PC-3 (cell line): ENCODE results near the gene MMP23B.

Experiments used
- CTCF ChIP-seq: fragments of 300-600 bp; sonication (generic); conservative IDR thresholded peaks from 2 replicates; pipeline ENCODE4 v1.5.1; 2017; ENCODE audit warnings: antibody characterized with exemption, low read depth, mild to moderate bottlenecking, low read length
- EZH2 ChIP-seq: fragments of 300-600 bp; sonication (generic); IDR thresholded peaks from one replicate; pipeline ENCODE4 v1.6.1; 2017; ENCODE audit warnings: antibody characterized with exemption, mild to moderate bottlenecking, low read length; ENCODE audit not compliant: unreplicated experiment
- EZH2phosphoT487 ChIP-seq: fragments of 300-600 bp; sonication (generic); IDR thresholded peaks from 2 replicates; pipeline ENCODE4 v1.6.1; 2018; ENCODE audit warnings: mild to moderate bottlenecking, antibody characterized with exemption, low read length, borderline replicate concordance

GRCh38 chr1:1601564-1602303, 30.2 kb upstream of the MMP23B start:
- TF ChIP-seq CTCF (no peak), EZH2 (no peak), EZH2phosphoT487 (no peak)
